NCI-H446 (cell line): ENCODE data around the gene NSDHL.

Experiments
- DNase-seq, 2 experiments: peaks; one replicate each; lab custom pipeline; 2025; lab: John Stamatoyannopoulos, UW

NSDHL gene

DNA sequence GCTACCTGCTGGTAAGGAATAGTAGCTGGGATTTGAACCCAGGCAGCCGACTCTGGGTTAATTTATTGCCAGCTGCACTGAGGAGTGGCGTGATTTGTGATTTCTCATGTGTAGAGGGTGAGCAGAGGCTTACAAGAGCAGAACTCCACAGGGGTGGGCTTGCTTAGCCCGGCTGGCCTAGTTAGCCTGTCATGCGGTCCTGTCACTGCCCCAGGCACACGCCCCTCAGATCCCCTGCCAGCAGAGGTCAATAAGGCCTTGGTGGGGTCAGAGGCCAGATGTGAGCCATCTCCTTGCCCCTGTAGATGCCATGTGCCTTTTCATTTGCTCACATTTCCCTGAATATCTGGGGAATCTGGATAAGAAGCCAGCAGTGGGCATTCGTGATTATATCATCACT is 13.4 kb downstream of the NSDHL start:
- no peak for DNase-seq

GRCh38 chrX:152845618-152846240 is 14.9 kb downstream of the NSDHL start:
- no peak for DNase-seq

GRCh38 chrX:152847281-152847680 is 16.4 kb downstream of the NSDHL start:
- DNase-seq: no peak

DNA sequence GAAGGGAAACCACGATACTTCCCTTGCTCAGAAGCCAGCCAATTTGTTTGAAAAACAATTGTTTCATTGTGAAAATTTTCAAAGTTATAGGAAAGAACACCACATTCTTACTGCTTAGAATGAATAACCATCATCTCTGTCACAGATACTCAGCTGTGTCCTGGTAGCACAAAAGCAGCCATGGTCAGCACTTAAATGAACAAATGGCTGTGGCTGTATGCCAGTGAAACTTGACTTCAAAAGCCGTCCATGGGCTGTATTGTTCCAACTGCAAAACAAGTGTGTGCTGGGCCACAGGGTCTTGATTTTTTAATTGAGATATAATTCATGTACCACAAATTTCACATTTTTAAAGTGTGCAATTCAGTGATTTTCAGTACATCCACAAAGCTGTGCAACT is 19.6 kb downstream of the NSDHL start:
- no peak for DNase-seq

DNA sequence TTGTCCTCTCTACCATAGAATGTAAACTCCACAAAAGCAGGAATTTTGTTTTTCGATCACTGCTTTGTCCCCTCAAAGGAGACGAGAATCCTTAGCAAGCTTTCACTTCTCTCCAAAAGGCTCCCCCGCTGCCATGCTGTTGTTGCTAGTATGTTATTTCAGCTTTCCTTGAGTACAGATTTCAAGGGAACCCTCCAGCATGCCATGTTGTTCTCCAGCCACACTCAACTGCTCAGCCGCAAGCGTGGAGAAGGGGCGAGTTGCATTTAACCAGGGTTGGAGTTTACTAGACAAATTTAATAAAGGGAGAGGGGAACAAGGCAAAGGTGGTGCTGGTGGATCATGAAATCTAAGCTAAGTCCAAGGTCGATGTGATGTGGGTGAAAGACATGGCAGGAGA is 23.1 kb downstream of the NSDHL start:
- DNase-seq: no peak

DNA sequence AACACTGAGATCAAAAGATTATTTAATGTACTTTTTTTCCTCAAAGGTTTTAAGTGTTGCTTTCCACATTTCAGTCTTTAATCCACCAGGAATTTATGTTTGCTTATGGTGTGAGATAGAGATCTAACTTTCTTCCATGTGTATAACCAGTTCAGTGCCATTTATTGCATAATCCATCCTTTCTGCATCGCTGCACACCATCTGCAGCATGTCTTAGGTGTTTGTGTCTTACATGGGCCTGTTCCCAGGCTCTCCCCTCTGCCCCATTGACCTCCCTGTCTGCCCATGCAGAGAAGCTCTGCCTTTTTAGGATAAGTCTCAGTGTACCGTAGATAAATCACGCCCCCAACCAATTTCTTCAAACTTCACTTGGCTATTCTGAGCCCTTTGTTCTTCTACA is 30.3 kb downstream of the NSDHL start:
- no peak for DNase-seq

DNA sequence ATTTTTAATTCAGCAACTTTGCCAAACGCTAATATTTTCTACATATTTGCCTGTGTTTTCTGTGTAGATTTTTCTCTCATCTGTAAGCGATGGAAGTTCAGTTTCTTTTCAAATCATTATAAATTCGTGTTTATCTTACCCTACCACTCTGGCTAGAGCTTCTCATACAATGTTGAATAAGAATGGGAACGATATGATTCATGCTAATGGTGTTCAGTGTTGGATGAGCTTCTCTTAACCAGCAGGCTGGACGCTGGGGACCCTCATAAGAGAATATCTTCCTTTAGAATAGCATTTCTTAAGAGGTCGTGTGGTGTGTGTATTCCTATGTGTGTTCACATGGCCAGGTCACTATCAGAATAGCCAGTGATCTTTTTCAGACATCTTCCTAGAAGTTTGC is 31.0 kb downstream of the NSDHL start:
- DNase-seq: no peak

DNA sequence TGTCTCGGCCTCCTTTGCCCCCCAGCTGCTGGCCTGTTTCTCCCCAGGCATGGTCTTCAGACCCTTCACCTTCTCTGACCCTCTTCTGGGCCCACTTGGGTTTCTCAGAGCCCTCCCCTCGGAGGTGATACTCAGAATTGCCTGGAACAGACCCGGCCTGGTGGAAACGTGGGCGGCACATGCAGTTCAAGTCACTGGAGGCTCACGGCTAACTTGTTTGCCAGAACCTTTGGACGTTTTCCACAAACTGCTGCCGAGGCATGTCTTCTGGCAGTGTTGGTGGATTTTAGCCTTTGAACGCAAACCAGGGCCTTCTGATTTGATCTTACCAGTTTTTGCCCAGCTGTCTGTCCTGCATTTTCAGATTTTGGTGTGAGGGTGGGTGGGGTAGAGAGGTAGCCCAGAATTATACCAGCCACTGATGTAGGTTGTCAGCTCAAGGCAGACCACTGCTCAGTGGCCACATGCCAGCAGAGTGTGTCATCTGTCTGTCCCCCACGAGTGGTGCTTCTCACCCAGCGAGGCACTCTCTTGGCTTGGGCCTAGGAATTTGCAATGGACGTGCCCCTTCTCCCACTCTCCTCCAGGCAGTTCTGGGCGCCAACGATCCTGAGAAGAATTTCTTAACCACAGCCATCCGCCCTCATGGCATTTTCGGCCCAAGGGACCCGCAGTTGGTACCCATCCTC is 34.5 kb downstream of the NSDHL start:
- DNase-seq: no peak

DNA sequence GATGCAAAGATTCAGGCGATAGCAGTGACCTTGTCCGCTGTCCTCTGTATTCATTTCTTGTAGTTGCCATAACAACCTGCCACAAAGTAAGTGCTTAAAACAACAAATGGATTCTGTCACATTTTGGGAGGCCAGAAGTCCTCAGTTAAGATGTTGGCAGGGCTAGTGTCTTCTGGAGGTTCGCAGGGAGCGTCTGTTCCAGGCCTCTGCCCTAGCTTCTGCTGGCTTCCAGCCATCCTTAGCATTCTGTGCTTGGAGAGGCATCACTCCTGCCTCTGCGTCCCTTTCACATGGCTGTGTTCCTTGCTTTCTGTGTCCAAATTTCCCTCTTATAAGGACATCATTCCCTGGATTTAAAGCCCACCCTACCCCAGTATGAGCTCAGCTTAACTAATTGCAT is 35.5 kb downstream of the NSDHL start:
- no peak for DNase-seq

- no peak for DNase-seq
These were observed 39.1 kb downstream of the NSDHL start for GRCh38 chrX:152869972-152870371.

GRCh38 chrX:152871260-152871659 is 40.4 kb downstream of the NSDHL start:
- no peak for DNase-seq

DNA sequence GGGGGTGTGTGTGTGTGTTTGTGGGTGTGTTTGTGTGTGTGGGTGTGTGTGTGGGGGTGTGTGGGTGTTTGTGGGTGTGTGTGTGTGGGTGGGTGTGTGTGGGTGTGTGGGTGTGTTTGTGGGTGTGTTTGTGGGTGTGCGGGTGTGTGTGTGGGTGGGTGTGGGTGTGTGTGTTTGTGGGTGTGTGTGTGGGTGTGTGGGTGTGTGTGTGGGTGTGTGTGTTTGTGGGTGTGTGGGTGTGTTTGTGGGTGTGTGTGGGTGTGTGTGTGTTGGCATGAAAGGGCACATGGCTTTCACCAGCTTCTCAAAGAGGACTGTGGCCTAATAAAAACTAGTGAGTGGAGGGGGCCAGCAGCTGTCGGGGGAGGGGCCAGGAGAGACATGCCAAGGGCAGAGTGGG is 41.7 kb downstream of the NSDHL start:
- DNase-seq: no peak

DNA sequence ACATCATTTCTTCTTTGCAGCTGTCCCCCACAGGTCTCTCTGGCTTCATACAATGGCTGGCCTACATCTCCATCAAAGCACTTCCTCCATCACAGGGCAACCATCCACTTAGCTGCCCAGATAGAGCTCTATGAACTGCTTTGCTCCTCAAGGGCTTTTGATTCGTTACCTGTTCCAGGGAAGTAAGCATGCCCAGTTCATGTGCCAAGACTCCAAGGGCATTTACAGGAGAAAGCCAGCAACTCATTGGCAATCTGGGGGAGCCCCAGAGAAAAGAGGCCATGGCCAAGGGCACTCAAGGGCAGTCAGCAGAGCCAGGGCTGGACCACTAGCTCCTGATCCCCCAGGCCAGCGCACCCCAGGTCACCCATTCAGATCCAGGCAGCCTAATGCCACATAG is 42.5 kb downstream of the NSDHL start:
- DNase-seq: no peak

GRCh38 chrX:152876931-152877840 is 46.3 kb downstream of the NSDHL start:
- no peak for DNase-seq

- no peak for DNase-seq
These were observed 48.3 kb downstream of the NSDHL start for GRCh38 chrX:152878976-152879755.

- DNase-seq: no peak
These were observed 50.4 kb downstream of the NSDHL start for GRCh38 chrX:152881289-152881688.

DNA sequence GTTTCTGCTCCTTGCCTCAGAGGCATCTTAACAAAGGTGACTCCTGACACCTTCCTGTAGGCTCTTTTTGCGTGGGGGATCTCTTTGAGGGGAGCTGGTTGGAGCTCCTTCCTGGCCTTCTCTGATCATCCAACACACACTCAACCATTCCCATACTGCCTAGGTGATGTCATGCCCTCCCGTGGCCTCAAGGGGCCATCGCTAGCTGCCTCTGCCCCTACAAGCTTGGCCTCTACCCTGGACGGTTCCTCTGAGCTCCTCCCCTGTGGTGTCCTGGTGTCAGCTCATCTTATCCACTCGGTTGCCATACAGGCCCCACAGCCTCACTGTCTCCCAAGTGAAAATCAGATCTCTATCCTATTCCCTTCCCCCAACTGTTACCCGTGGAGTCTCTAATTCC is 53.3 kb downstream of the NSDHL start:
- DNase-seq: no peak

- DNase-seq: peak in 1 of 2 experiments; percentile 17
These were observed 55.9 kb downstream of the NSDHL start for GRCh38 chrX:152886716-152887115.

GRCh38 chrX:152892499-152892898 is 61.6 kb downstream of the NSDHL start:
- DNase-seq: no peak

GRCh38 chrX:152892999-152893891 is 62.4 kb downstream of the NSDHL start:
- no peak for DNase-seq

DNA sequence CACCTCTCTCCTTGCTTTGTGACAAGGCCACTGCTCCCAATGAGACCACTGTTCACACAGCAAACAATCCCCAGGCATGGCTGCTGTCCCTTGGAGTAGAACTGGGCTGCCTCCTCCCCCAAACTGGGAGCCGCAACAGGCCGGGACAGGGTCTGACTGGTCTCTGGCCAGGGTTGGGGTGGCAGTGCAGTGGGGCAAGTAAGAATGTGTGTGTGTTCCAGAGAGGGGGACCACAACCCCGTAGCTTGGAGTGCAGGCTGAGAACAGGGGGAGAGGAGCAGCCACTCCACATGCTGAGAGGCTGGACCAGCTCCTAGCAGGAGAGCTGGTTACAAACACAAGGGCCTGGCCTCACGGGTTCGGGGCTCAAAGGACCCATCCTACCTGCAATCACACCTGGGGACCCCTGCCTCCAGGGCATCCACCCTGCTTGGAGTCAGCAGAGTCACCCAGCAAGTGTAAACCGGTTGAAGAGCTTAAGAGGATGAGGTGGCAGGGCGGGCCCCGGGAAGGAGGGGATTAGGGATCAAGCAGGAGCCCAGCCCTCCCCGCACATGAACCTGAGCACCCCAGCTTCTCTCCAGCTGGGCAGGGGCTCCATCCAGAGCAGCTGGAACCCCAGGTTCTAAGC is 63.2 kb downstream of the NSDHL start:
- no peak for DNase-seq
